Common myeloid progenitor, CD34-positive (primary cell): ENCODE measurements around the gene AUH.

Experiments used
- CTCF ChIA-PET: fragments of 350-600 bp; sonication (Branson Sonifier 250); formaldehyde crosslinking; loops from one replicate; lab custom pipeline; 2021; ENCODE audit warnings: antibody characterized with exemption; lab: Charles Lee
- POLR2A ChIA-PET: fragments of 350-600 bp; sonication (Branson Sonifier 250); formaldehyde crosslinking; loops from one replicate; lab custom pipeline; 2021; ENCODE audit warnings: antibody characterized with exemption; lab: Charles Lee
- DNase-seq, 3 donors: peaks; one replicate each; pipeline versions ENCODE4 v3.0.0 to v3.0.0-alpha.2; 2013
- H3K27ac ChIP-seq, 2 experiments: 1 replicate in 1 of 2; 2 replicates in 1 of 2; pipeline ENCODE4 v1.7.0; 2013; ENCODE audit warnings: inconsistent platforms in 2 of 2, low read length in 2 of 2, mild to moderate bottlenecking in 2 of 2, low read depth in 1 of 2, moderate library complexity in 1 of 2; ENCODE audit not compliant: severe bottlenecking in 2 of 2, insufficient read depth in 1 of 2, poor library complexity in 1 of 2
- H3K27me3 ChIP-seq, 5 experiments: replicated peaks in 2 of 5; 1 replicate in 3 of 5; 2 replicates in 2 of 5; pipeline versions ENCODE4 v1.6.1 to v1.7.0; 2013; ENCODE audit warnings: low read length in 4 of 5, mild to moderate bottlenecking in 2 of 5, moderate library complexity in 2 of 5, inconsistent platforms in 1 of 5; ENCODE audit not compliant: insufficient read depth in 5 of 5, control insufficient read depth in 4 of 5
- H3K36me3 ChIP-seq, 4 experiments: 1 replicate in 2 of 4; 2 replicates in 2 of 4; pipeline versions ENCODE4 v1.6.1 to v1.7.0; 2013; ENCODE audit warnings: low read length in 3 of 4, control low read depth in 1 of 4, mild to moderate bottlenecking in 1 of 4; ENCODE audit not compliant: control insufficient read depth in 4 of 4, insufficient read depth in 4 of 4
- H3K4me1 ChIP-seq, 4 experiments: 1 replicate in 3 of 4; 2 replicates in 1 of 4; pipeline versions ENCODE4 v1.6.1 to v1.7.1; 2013; ENCODE audit warnings: low read length in 3 of 4, mild to moderate bottlenecking in 3 of 4, control low read depth in 1 of 4, inconsistent platforms in 1 of 4, moderate library complexity in 1 of 4; ENCODE audit not compliant: control insufficient read depth in 4 of 4, insufficient read depth in 4 of 4; ENCODE audit errors: control extremely low read depth in 1 of 4
- H3K4me3 ChIP-seq, 7 experiments: 1 replicate in 4 of 7; 2 replicates in 3 of 7; pipeline versions ENCODE4 v1.5.1 to v1.7.0; 2013; ENCODE audit warnings: mild to moderate bottlenecking in 7 of 7, low read length in 6 of 7, moderate library complexity in 6 of 7, inconsistent platforms in 2 of 7, low read depth in 2 of 7, control low read depth in 1 of 7; ENCODE audit not compliant: insufficient read depth in 4 of 7, control insufficient read depth in 1 of 7; ENCODE audit errors: extremely low read depth in 1 of 7
- H3K9me3 ChIP-seq, 5 experiments: 1 replicate in 4 of 5; 2 replicates in 1 of 5; pipeline versions ENCODE4 v1.6.1 to v1.7.1; 2013; ENCODE audit warnings: low read length in 4 of 5, mild to moderate bottlenecking in 2 of 5, inconsistent platforms in 1 of 5, low read depth in 1 of 5, moderate library complexity in 1 of 5; ENCODE audit not compliant: control insufficient read depth in 4 of 5, insufficient read depth in 2 of 5; ENCODE audit errors: control extremely low read depth in 1 of 5
- WGBS: methylation state at CpG from one replicate; pipeline ENCODE4 v1.1.5; 2013; ENCODE audit not compliant: insufficient coverage; 5-methylcytosine and 5-hydroxymethylcytosine counted together

Gene AUH

GRCh38 chr9:91192381-91193086, 169.2 kb downstream of the AUH start:
- POLR2A ChIA-PET: interaction anchor here (0.6 to 1.7 kb wide), 7 partner anchors 15 to 68 kb away, joined by 3 to 5 read pairs (median 3); no protein-coding TSS in a partner anchor
- no peaks in the 10 kb centered on the region for H3K27me3 ChIP-seq
- peak overlapping the region in 4 of 7 experiments; percentile 58 to 72 (median 59) for H3K4me3 ChIP-seq
- H3K9me3 ChIP-seq: peaks cover 0 to 3% (median 0%) of the 10 kb centered on the region in 5 experiments
- H3K4me1 ChIP-seq: peaks cover 5 to 55% (median 47%) of the 10 kb centered on the region in 4 experiments
- 33% methylated on average over 1 of the region's 7 CpGs for WGBS
- H3K27ac ChIP-seq: peak overlapping the region; percentile 97 to 98
- CTCF ChIA-PET: interaction anchor here (1.0 to 3.9 kb wide), 8 partner anchors 15 to 127 kb away, joined by 3 to 17 read pairs (median 5); no protein-coding TSS in a partner anchor
- H3K36me3 ChIP-seq: no peaks in the 10 kb centered on the region
- DNase-seq: peak in 2 of 3 donors; percentile 43 to 61

GRCh38 chr9:91191411-91192380, 170.0 kb downstream of the AUH start:
- WGBS: 91% methylated on average over 15 of the region's 18 CpGs
- Histone ChIP-seq H3K4me1 (peaks cover 5 to 57% (median 52%) of the 10 kb centered on the region in 4 experiments), H3K9me3 (peaks cover 0 to 3% (median 0%) of the 10 kb centered on the region in 5 experiments), H3K36me3 (no peaks in the 10 kb centered on the region), H3K27me3 (no peaks in the 10 kb centered on the region), H3K27ac (peak overlapping the region; percentile 97 to 98), H3K4me3 (peak overlapping the region in 1 of 7 experiments; percentile 3)
- POLR2A ChIA-PET: interaction anchor here (0.6 to 1.1 kb wide), 3 partner anchors 17 to 28 kb away, joined by 3 to 5 read pairs (median 3); no protein-coding TSS in a partner anchor
- CTCF ChIA-PET: interaction anchor here (0.8 to 3.9 kb wide), 10 partner anchors 9 to 128 kb away, joined by 3 to 17 read pairs (median 4); no protein-coding TSS in a partner anchor
- DNase-seq: peak in 1 of 3 donors; percentile 27

DNA sequence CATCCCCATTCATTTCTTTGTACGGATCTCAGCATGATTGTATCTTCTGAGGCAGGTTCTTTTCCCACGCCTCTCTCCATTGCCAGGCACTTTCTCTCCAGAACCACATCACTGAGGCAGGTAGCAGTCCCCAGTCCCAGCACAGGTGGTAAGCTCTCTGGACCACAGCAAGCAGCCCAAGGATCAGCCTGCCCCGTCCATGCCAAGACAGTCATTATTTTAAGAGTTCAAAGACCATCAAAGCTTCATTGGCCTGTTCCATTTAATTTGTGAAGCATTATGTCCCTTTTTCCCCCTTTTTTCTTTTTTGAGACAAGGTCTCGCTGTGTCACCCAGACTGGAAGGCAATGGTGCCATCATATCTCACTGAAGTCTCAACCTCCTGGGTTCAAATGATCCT, 171.7 kb downstream of the AUH start:
- peaks cover 0 to 3% (median 0%) of the 10 kb centered on the region in 5 experiments for H3K9me3 ChIP-seq
- H3K27ac ChIP-seq: no peak overlapping the region
- CTCF ChIA-PET: interaction anchor here (1.1 to 3.2 kb wide), 3 partner anchors 12 to 44 kb away, joined by 3 to 10 read pairs (median 4); no protein-coding TSS in a partner anchor
- POLR2A ChIA-PET: no interaction called here
- peaks cover 5 to 55% (median 52%) of the 10 kb centered on the region in 4 experiments for H3K4me1 ChIP-seq
- no peaks in the 10 kb centered on the region for H3K36me3 ChIP-seq
- WGBS: 89% methylated on average over 4 of the region's 4 CpGs
- no peaks in the 10 kb centered on the region for H3K27me3 ChIP-seq
- no peak for DNase-seq
- no peak overlapping the region for H3K4me3 ChIP-seq

DNA sequence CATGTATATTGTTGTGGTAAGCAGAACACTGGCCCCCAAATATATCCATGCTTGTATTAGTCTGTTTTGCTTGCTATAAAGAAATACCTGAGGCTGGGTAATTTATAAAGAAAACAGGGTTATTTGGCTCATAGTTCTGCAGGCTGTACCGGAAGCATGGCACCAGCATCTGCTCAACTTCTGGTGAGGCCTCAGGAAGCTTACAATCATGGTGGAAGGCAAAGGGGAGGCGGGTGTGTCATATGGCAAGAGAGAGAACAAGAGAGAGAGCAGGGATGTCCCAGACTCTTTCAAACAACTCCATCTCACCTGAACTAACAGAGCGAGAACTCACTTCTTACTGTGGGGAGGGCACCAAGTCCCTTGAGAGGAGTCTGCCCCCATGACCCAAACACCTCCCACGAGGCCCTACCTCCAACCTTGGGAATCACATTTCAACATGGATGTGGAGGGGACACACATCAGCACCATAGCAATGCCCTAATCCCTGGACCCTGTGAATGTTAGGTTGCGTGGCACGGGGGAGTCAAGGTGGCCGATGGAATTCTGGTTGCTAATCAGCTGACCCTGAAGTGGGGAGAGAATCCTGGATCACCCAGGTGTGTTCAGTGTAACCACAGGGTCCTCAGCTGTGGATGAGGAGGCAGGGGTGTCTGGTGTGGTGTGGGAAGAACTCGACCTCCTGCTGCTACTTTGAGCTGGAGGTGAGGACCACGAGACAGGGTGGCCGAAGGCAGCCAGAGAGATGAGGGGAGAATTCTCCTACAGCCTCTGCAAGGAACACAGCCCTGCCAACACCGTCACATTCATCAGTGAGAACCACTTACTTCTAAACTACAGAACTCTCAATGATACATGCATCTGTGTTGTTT, 172.8 kb downstream of the AUH start:
- H3K4me3 ChIP-seq: no peak overlapping the region
- H3K27me3 ChIP-seq: no peaks in the 10 kb centered on the region
- WGBS: 100% methylated on average over 6 of the region's 11 CpGs
- peaks cover 5 to 44% (median 42%) of the 10 kb centered on the region in 4 experiments for H3K4me1 ChIP-seq
- POLR2A ChIA-PET: no interaction called here
- CTCF ChIA-PET: interaction anchor here (0.9 to 1.6 kb wide), 3 partner anchors 24 to 89 kb away, joined by 3 to 4 read pairs (median 3); no protein-coding TSS in a partner anchor
- no peaks in the 10 kb centered on the region for H3K36me3 ChIP-seq
- peaks cover 0 to 3% (median 0%) of the 10 kb centered on the region in 5 experiments for H3K9me3 ChIP-seq
- H3K27ac ChIP-seq: no peak overlapping the region
- no peak for DNase-seq

GRCh38 chr9:91187965-91188344, 173.8 kb downstream of the AUH start:
- H3K4me1 ChIP-seq: peaks cover 5 to 34% (median 32%) of the 10 kb centered on the region in 4 experiments
- ChIA-PET CTCF (interaction anchor here (0.9 to 1.6 kb wide), 3 partner anchors 23 to 88 kb away, joined by 3 to 4 read pairs (median 3); no protein-coding TSS in a partner anchor), POLR2A (no interaction called here)
- H3K36me3 ChIP-seq: no peaks in the 10 kb centered on the region
- H3K27me3 ChIP-seq: no peaks in the 10 kb centered on the region
- 90% methylated on average over 2 of the region's 2 CpGs for WGBS
- H3K27ac ChIP-seq: no peak overlapping the region
- H3K9me3 ChIP-seq: peaks cover 0 to 3% (median 0%) of the 10 kb centered on the region in 5 experiments
- no peak for DNase-seq
- no peak overlapping the region for H3K4me3 ChIP-seq
